NOMO-1 treated with dmso at 0.1 percent for 144 hours (cell line): ENCODE data around the gene SETSIP.
"Not testable (repeated sequence)": the region's sequence is repeated elsewhere in the genome, so short reads cannot be mapped to it uniquely, and the experiment has no call there.

Experiments
- DNase-seq: peaks from one replicate; lab custom pipeline; 2025; ENCODE audit not compliant: unreplicated experiment; lab: John Stamatoyannopoulos, UW

The SETSIP gene

DNA sequence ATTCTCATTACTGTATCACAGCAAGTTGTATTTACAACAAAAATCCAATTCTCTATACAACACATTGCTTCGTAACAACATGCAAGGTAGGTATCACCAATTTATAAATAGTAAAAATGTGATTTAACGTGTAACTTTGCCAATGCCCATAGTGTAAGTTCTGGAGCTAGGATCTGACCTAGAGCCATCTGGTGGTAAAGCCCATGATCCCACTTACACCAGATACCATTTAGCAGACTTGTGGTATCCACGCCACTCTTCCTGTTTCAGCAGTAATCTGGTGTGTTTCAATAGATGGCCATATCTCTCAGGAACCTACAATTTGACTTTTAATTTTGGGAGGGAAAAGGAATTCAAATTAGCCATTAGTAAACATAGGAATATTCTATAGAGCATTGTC lies 10.2 kb downstream of the SETSIP start:
- DNase-seq, result no peak

DNA sequence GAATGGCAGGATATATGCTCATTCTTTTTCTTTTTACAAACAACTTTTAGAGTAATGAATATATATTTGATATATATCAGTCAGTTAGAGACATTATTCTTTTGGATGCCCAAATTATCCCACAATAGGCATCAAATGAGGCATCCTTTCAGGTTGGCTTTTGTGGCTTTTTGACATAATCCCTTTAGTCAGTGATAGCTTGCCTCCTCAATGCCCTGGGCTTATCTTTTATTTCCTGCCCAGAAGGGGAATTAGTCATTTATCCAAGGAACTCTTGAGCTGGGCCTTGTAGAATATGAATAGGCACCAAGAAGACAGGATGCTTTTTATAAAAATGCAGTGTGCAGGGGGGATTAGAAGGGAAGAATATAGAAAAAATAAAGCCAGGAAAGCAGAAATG lies 23.3 kb downstream of the SETSIP start:
- DNase-seq, result no peak

GRCh38 chr1:92045766-92046495 lies 29.3 kb downstream of the SETSIP start:
- DNase-seq, result no peak

DNA sequence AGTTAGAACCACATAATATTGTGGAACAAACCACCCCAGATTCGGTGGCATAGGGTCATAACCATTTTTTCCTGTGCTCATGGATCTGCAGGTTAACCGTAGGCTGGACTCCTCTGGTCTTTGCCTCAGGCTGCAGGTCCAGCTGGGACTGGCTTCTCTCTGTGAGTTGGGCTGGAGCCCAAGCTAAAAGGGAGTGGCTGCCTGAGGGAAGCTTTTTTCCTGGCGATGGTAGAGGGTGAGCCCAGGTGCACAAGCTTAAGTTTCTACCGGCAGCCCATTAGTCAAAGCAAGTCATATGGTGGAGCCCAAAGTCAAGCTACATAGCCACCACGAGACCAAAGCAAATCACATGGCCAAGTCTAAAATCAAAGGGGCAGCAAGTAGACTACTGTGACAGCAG lies 31.6 kb downstream of the SETSIP start:
- no peak for DNase-seq

DNA sequence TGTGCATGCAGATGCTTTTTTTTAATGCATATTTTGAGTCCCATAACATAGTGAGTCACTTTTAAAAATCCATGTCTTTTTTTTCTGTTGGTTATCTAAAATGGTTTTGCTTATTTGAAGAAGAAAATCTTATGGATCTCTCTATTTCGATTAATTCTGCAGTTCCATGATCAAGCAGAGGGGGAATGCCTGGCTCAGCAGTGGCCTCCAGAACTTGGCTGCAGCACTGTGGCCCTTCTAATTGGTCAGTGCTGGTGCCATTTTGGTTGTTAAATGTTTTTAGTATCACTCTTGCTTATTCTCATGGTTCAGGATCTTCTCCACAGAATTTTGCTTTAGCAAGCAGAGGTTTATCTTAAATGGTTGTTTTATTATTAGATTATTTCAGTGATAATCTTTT lies 34.2 kb downstream of the SETSIP start:
- no peak for DNase-seq

DNA sequence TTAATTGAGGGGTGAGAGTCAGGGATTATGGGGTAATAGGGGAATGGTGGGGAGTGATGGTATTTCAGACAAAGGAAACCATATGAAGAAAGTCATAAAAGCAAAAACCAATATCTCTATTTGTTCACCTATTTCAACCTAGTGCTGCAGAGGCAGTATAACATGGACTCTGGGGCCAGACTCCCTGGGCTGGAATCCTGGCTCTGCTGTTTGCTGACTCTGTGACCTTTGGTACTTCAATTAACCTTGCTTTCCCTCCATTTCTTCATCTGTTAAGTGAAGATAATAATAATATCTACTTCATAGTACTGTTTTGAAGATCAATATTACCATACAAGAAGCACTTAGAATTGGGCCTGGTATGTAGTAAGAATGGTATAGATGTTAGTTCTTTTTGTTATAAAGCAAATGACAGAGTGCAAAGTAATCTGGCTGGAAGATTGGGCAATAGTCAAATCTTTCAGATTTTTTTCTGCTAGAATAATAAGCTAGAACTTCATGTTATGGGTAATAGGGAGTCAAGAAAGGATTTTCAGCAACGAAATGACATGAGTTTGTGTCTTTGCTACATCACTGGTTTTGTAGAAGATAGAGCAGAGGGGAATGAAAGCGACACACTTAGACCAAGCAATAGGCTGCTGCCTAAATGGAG lies 36.4 kb downstream of the SETSIP start:
- DNase-seq, result no peak

DNA sequence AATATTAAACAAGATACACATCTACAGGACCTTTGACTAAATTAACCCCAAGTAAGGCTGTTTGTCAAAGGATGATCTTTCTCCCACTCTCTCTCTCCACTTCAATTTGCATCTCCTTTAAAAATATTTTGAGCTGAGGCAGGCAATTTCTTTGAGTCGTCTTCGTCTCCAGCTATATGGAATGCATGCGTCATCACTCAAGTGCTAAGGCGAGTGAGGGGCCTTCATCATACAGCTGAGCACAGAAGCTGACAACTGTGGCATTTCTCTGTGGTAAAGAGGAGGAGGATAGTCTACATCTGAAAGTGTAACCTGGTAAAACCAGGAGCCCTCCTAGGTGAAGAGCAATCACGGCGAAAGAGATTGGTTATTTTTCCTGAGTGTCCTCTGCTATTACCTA lies 37.8 kb downstream of the SETSIP start:
- no peak for DNase-seq

DNA sequence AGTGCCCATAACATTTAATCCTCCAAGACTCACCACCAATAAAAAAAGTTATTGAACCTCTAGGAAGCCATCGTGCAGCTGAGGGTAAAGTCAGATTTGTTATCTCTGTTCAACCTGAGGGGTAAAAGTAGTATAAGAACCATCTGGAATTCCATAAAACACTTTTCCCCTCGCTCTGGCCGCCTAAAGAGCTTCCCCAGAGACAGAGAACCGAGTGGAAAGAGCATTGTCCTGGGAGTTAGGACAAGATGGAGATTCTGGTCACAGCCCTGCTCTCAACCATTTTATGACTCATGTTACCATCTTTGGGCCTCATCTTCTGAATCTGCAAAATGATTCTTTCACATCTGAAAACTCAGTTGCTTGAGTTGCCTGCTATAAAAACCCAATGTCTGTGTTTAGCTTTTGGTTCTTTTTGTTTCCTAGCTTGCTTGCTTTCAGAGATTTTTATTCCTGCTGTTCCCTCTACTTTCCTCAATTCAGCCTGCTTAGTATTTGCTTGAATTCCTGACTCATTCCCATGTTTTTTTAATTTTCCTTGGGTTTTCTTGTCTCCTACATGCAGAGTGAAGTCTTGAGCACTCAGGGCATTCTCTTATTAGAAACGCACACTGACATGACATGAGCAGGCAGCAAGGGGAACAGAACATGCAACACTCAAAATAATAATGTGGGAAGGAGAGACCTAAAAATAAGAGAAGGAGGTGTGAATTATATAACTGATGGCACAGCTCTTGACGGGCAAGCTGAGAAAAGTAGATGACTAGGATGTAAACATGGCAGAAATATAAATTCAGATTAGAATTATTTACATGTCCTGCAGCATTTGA lies 43.7 kb downstream of the SETSIP start:
- DNase-seq, result no peak

- DNase-seq, result peak; percentile 23
Observed at GRCh38 chr1:92030656-92031107, 44.5 kb downstream of the SETSIP start.

- no peak for DNase-seq
Observed at GRCh38 chr1:92029241-92029922, 45.8 kb downstream of the SETSIP start.

DNA sequence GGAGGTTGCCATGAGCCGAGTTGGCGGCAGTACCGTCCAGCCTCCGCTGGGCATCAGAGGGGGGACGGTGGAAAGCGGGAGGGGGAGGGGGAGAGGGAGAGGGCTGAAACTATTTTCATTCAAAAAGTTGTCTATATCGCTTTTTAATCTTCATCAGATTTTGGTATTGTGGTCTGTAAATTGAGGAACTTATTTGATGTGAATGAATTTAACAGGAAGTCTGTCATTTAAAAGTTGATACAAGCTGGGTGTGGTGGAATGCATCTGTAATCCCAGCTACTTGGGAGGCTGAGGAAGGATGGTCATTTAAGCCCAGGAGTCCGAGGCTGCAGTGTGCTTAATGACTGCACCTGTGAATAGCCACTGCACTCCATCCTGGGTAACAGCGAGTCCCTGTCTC lies 48.4 kb downstream of the SETSIP start:
- DNase-seq, result no peak

GRCh38 chr1:92026042-92026441 lies 49.2 kb downstream of the SETSIP start:
- DNase-seq, result not testable (repeated sequence)
